Coronary artery (tissue), 2 donors: ENCODE measurements around the gene VPS4A.

Experiments used
- DNase-seq: peaks from one replicate; pipeline ENCODE4 v3.0.0-alpha.2; 2017; ENCODE audit warnings: low spot score
- H3K27ac ChIP-seq, 2 donors: fragments of 200-600 bp; sonication (generic); one replicate each; pipeline ENCODE4 v1.5.1; 2016 to 2019
- H3K4me3 ChIP-seq: fragments of 200-600 bp; sonication (generic); 2 replicates; pipeline ENCODE4 v1.5.1; 2016; ENCODE audit warnings: mild to moderate bottlenecking, moderate library complexity
- TF ChIP-seq, protein P1 (sequence below): fragments of 200-600 bp; sonication (generic); IDR thresholded peaks from one replicate; pipeline ENCODE4 v1.5.1; 2019; ENCODE audit warnings: antibody characterized with exemption

VPS4A gene

GRCh38 chr16:69315486-69316311, 4.5 kb downstream of the VPS4A start:
- DNase-seq: no peak
- TF ChIP-seq, protein P1, sequence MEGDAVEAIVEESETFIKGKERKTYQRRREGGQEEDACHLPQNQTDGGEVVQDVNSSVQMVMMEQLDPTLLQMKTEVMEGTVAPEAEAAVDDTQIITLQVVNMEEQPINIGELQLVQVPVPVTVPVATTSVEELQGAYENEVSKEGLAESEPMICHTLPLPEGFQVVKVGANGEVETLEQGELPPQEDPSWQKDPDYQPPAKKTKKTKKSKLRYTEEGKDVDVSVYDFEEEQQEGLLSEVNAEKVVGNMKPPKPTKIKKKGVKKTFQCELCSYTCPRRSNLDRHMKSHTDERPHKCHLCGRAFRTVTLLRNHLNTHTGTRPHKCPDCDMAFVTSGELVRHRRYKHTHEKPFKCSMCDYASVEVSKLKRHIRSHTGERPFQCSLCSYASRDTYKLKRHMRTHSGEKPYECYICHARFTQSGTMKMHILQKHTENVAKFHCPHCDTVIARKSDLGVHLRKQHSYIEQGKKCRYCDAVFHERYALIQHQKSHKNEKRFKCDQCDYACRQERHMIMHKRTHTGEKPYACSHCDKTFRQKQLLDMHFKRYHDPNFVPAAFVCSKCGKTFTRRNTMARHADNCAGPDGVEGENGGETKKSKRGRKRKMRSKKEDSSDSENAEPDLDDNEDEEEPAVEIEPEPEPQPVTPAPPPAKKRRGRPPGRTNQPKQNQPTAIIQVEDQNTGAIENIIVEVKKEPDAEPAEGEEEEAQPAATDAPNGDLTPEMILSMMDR: no peak

DNA sequence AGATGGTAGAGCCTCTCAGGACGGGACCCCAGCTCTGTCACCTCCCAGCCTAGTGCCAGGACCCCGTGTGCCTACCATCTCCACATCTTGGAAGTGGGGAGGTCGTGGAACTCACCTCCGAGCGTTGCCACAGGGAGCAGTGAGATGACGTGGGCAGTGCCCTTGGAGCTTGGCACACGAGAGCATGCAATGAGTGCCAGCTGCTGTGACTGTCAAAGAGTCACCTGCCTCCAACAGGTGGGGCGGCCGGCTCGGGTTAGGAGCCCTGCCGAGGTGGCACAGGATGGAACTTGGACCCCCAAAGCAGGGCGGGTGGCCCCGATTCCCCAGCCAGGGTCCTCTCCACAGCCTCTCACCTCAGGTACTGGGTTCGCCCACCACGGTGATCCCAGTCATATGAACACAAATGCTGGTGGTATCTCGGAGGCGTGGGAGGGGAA, 5.5 kb downstream of the VPS4A start:
- DNase-seq: peak; percentile 69
- TF ChIP-seq, protein P1: no peak
- Histone ChIP-seq H3K4me3 (no peak overlapping the region), H3K27ac (no peak overlapping the region)

More at GRCh38 chr16:69315486-69316311, 4.5 kb downstream of the VPS4A start:
- H3K27ac ChIP-seq: no peak overlapping the region
- H3K4me3 ChIP-seq: no peak overlapping the region

- Histone ChIP-seq H3K27ac (no peak overlapping the region), H3K4me3 (no peak overlapping the region)
- TF ChIP-seq, protein P1: no peak
- DNase-seq: no peak
Measured at GRCh38 chr16:69318177-69318910, 7.2 kb downstream of the VPS4A start.

- TF ChIP-seq, protein P1: no peak
- no peak overlapping the region for H3K27ac ChIP-seq
- H3K4me3 ChIP-seq: no peak overlapping the region
- DNase-seq: no peak
Measured at GRCh38 chr16:69318911-69319289, 7.8 kb downstream of the VPS4A start.

DNA sequence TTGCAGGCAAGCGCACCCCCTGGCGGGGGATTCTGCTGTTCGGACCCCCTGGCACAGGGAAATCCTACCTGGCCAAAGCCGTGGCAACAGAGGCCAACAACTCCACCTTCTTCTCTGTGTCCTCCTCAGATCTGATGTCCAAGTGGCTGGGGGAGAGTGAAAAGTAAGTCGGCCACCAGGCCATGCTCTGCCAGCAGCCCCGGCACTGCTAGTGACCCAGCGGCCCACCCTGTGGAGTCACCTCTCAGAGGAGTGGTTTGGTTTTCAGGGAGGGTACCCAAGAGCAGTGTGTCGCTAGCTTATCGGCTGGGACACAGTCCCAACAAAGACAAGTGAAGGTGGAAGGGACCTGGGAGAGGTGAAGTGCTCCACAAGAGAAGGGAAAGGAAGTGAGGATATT, 8.2 kb downstream of the VPS4A start:
- peak; percentile 50 for DNase-seq
- Histone ChIP-seq H3K4me3 (no peak overlapping the region), H3K27ac (no peak overlapping the region)
- TF ChIP-seq, protein P1: no peak

DNA sequence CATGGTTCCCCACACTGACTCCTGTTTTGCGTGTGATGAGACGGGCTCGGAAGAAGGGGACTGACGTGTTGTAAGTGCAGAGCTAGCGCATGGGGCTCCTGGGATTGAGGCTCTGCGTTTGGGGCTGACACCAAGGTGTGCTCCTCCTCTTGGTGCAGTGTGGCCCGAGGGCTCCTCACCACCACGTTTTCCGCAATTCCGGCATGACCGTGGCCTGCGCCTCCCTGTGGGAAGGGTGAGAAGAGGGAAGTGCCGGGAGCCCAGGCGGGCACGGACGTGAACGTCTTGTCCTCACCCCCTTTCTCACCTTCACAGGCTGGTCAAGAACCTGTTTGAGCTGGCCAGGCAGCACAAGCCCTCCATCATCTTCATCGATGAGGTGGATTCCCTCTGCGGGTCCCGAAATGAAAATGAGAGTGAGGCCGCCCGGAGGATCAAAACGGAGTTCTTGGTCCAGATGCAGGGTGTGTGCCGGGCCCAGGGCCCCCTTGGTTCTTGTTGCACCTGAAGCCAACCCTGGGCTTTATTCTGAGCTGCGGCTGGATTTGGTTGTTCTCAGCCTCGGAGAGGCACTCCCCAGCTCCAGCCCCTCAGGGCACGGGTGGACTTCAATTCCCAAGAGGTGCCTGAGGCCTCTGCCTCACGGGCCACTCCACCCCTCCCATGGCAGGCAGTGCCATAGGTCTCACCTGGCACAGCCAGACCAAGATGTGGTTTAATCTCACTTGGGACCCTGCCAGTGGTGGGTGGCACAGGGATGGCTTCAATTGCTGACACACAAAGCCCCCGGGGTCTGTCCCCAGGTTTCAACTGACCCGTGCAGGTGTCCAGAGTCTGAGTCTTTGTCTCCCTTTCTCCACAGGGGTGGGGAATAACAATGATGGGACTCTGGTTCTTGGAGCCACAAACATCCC, 8.9 kb downstream of the VPS4A start:
- Histone ChIP-seq H3K4me3 (no peak overlapping the region), H3K27ac (no peak overlapping the region)
- TF ChIP-seq, protein P1: no peak
- DNase-seq: peak; percentile 62
